ENCODE results near the gene FGGY. TPM values are rescaled to one million over a fixed set of nuclear protein-coding genes. Genes with fewer than 3 reads are reported as not detected.

Gene FGGY
- total and polyA plus RNA-seq, 2 donors (not counting 1 experiment from before 2014, with no cell fraction given): 6.1 to 38.5 TPM

- Mint-ChIP-seq H3K27me3 (no peaks in the 10 kb centered on the region), H3K27ac (no peak overlapping the region), H3K4me3 (no peak overlapping the region), H3K4me1 (no peaks in the 10 kb centered on the region), H3K9me3 (ENCODE audit: insufficient read depth) (no peaks in the 10 kb centered on the region)
- TF ChIP-seq CTCF (IDR thresholded peaks at IDR 0.05): no peak
- no peak for TF ChIP-seq EZH2 (IDR thresholded peaks at IDR 0.05; ENCODE audit: borderline replicate concordance, insufficient read depth, low read depth, low read length, poor library complexity, severe bottlenecking)
- CTCF ChIA-PET: no interaction called here
- intact Hi-C loops (cut with micrococcal nuclease): no loop called here
- peaks cover 0 to 6% of the 10 kb centered on the region in 2 experiments for H3K36me3 ChIP-seq (replicated peaks in 1 of 2; ENCODE audit: control extremely low read depth in 1 of 2, control insufficient read depth in 1 of 2, extremely low read depth in 1 of 2, insufficient read depth in 2 of 2, low read length in 1 of 2)
- DNase-seq (no peak), ATAC-seq (ENCODE audit: low read depth) (no peak)
- no peak overlapping the region for H3K4me2 ChIP-seq (replicated peaks; ENCODE audit: low read depth, low read length, poor library complexity, severe bottlenecking)
- peaks cover 0 to 1% (median 0%) of the 10 kb centered on the region in 3 donors for H3K9me3 ChIP-seq (ENCODE audit: control extremely low read depth in 1 of 3, control insufficient read depth in 2 of 3, insufficient read depth in 1 of 3, low read length in 2 of 3)
- POLR2A ChIA-PET: no interaction called here
- H3K4me3 ChIP-seq (ENCODE audit: control extremely low read depth in 1 of 5, extremely low read depth in 1 of 5, insufficient read depth in 1 of 5, low read depth in 2 of 5, low read length in 4 of 5): no peak overlapping the region
- no peak overlapping the region for H2AFZ ChIP-seq (ENCODE audit: insufficient read depth, low read depth, low read length, poor library complexity, severe bottlenecking)
- H3K9ac ChIP-seq (ENCODE audit: low read length): no peak overlapping the region
- H4K20me1 ChIP-seq (ENCODE audit: control insufficient read depth, insufficient read depth, low read length, poor library complexity, severe bottlenecking): no peaks in the 10 kb centered on the region
- no peak overlapping the region for H3K27ac ChIP-seq (ENCODE audit: low read length in 2 of 2)
- no peaks in the 10 kb centered on the region for H3K4me1 ChIP-seq (ENCODE audit: control insufficient read depth in 2 of 2, insufficient read depth in 2 of 2, low read length in 2 of 2)
- H3K27me3 ChIP-seq (replicated peaks in 1 of 4; ENCODE audit: control extremely low read depth in 1 of 4, control insufficient read depth in 3 of 4, insufficient read depth in 4 of 4, low read length in 3 of 4): no peaks in the 10 kb centered on the region
- no CpG with 5 or more reads among the region's 2 CpGs for WGBS (ENCODE audit: insufficient coverage)
- H3K79me2 ChIP-seq (ENCODE audit: control insufficient read depth, insufficient read depth, low read length): no peaks in the 10 kb centered on the region
Observed at GRCh38 chr1:59641836-59642235, 344.9 kb downstream of the FGGY start.

- no peak overlapping the region for H3K27ac Mint-ChIP-seq
- Histone ChIP-seq H3K4me1 (ENCODE audit: control insufficient read depth in 2 of 2, insufficient read depth in 2 of 2, low read length in 2 of 2) (no peaks in the 10 kb centered on the region), H3K27ac (ENCODE audit: low read length in 2 of 2) (no peak overlapping the region), H3K27me3 (replicated peaks in 1 of 4; ENCODE audit: control extremely low read depth in 1 of 4, control insufficient read depth in 3 of 4, insufficient read depth in 4 of 4, low read length in 3 of 4) (no peaks in the 10 kb centered on the region), H4K20me1 (ENCODE audit: control insufficient read depth, insufficient read depth, low read length, poor library complexity, severe bottlenecking) (no peaks in the 10 kb centered on the region), H3K4me3 (ENCODE audit: control extremely low read depth in 1 of 5, extremely low read depth in 1 of 5, insufficient read depth in 1 of 5, low read depth in 2 of 5, low read length in 4 of 5) (no peak overlapping the region), H3K9me3 (ENCODE audit: control extremely low read depth in 1 of 3, control insufficient read depth in 2 of 3, insufficient read depth in 1 of 3, low read length in 2 of 3) (peaks cover 0 to 3% (median 0%) of the 10 kb centered on the region in 3 donors), H3K4me2 (replicated peaks; ENCODE audit: low read depth, low read length, poor library complexity, severe bottlenecking) (no peak overlapping the region), H3K9ac (ENCODE audit: low read length) (no peak overlapping the region), H3K79me2 (ENCODE audit: control insufficient read depth, insufficient read depth, low read length) (no peaks in the 10 kb centered on the region), H2AFZ (ENCODE audit: insufficient read depth, low read depth, low read length, poor library complexity, severe bottlenecking) (no peak overlapping the region), H3K36me3 (replicated peaks in 1 of 2; ENCODE audit: control extremely low read depth in 1 of 2, control insufficient read depth in 1 of 2, extremely low read depth in 1 of 2, insufficient read depth in 2 of 2, low read length in 1 of 2) (peaks cover 0 to 6% of the 10 kb centered on the region in 2 experiments)
- ChIA-PET POLR2A (no interaction called here), CTCF (no interaction called here)
- no peaks in the 10 kb centered on the region for H3K27me3 Mint-ChIP-seq
- intact Hi-C loops (cut with micrococcal nuclease): no loop called here
- DNase-seq (no peak), ATAC-seq (ENCODE audit: low read depth) (no peak)
- TF ChIP-seq EZH2 (IDR thresholded peaks at IDR 0.05; ENCODE audit: borderline replicate concordance, insufficient read depth, low read depth, low read length, poor library complexity, severe bottlenecking) (no peak), CTCF (IDR thresholded peaks at IDR 0.05) (no peak)
- no peak overlapping the region for H3K4me3 Mint-ChIP-seq
- no CpG with 5 or more reads among the region's 1 CpG for WGBS (ENCODE audit: insufficient coverage)
- no peaks in the 10 kb centered on the region for H3K9me3 Mint-ChIP-seq (ENCODE audit: insufficient read depth)
- no peaks in the 10 kb centered on the region for H3K4me1 Mint-ChIP-seq
Observed at GRCh38 chr1:59643526-59643925, 346.6 kb downstream of the FGGY start.
